WI38 (cell line): Measurements from ENCODE around the gene SPON1.

ENCODE experiments used
- H3K4me3 ChIP-seq: 2 replicates; pipeline ENCODE4 v1.5.1; 2011; ENCODE audit warnings: low read depth, mild to moderate bottlenecking, control low read depth, low read length
- CTCF ChIP-seq: IDR thresholded peaks from 2 replicates; pipeline ENCODE4 v1.5.1; 2012; ENCODE audit warnings: low read depth, mild to moderate bottlenecking, control low read depth, low read length

The SPON1 gene

GRCh38 chr11:14186046-14186775, 223.7 kb downstream of the SPON1 start:
- no peak for TF ChIP-seq CTCF
- no peak overlapping the region for H3K4me3 ChIP-seq

GRCh38 chr11:14189874-14190273, 227.4 kb downstream of the SPON1 start:
- TF ChIP-seq CTCF: no peak

GRCh38 chr11:14190992-14191778, 228.7 kb downstream of the SPON1 start:
- no peak overlapping the region for H3K4me3 ChIP-seq
- no peak for TF ChIP-seq CTCF

More at GRCh38 chr11:14189874-14190273, 227.4 kb downstream of the SPON1 start:
- H3K4me3 ChIP-seq: no peak overlapping the region

GRCh38 chr11:14193644-14194043, 231.1 kb downstream of the SPON1 start:
- no peak for TF ChIP-seq CTCF
- no peak overlapping the region for H3K4me3 ChIP-seq

- no peak overlapping the region for H3K4me3 ChIP-seq
- TF ChIP-seq CTCF: no peak
Measured at GRCh38 chr11:14202251-14203196, 240.0 kb downstream of the SPON1 start.

- no peak overlapping the region for H3K4me3 ChIP-seq
- TF ChIP-seq CTCF: no peak
Measured at GRCh38 chr11:14203321-14203720, 240.8 kb downstream of the SPON1 start.
